ENCODE measurements around the gene RHAG. TPM values are rescaled to one million over a fixed set of nuclear protein-coding genes. Genes with fewer than 3 reads are reported as not detected.

RHAG gene
- total RNA-seq, 1 donor from 2014 or later: not detected

GRCh38 chr6:49576618-49577017 lies 60.0 kb downstream of the RHAG start:
- no peaks in the 10 kb centered on the region for H3K36me3 Mint-ChIP-seq (ENCODE audit: low read depth)
- DNase-seq (ENCODE audit: low spot score): no peak
- H3K4me1 Mint-ChIP-seq (ENCODE audit: low read depth): no peaks in the 10 kb centered on the region
- H3K27ac Mint-ChIP-seq: no peak overlapping the region
- no peaks in the 10 kb centered on the region for H3K9me3 Mint-ChIP-seq
- peaks cover 2% of the 10 kb centered on the region for H3K27me3 Mint-ChIP-seq (ENCODE audit: low read depth)
- no peak overlapping the region for H3K4me3 Mint-ChIP-seq (ENCODE audit: low read depth)
- intact Hi-C loops (cut with micrococcal nuclease): no loop called here

- H3K27me3 Mint-ChIP-seq (ENCODE audit: low read depth): no peaks in the 10 kb centered on the region
- peaks cover 2% of the 10 kb centered on the region for H3K4me1 Mint-ChIP-seq (ENCODE audit: low read depth)
- H3K27ac Mint-ChIP-seq: no peak overlapping the region
- no peaks in the 10 kb centered on the region for H3K36me3 Mint-ChIP-seq (ENCODE audit: low read depth)
- no peak for DNase-seq (ENCODE audit: low spot score)
- intact Hi-C loops (cut with micrococcal nuclease): no loop called here
- no peak overlapping the region for H3K4me3 Mint-ChIP-seq (ENCODE audit: low read depth)
- H3K9me3 Mint-ChIP-seq: no peaks in the 10 kb centered on the region
These were observed 66.1 kb downstream of the RHAG start for GRCh38 chr6:49570474-49571079.

- no peak overlapping the region for H3K4me3 Mint-ChIP-seq (ENCODE audit: low read depth)
- H3K9me3 Mint-ChIP-seq: no peaks in the 10 kb centered on the region
- H3K36me3 Mint-ChIP-seq (ENCODE audit: low read depth): no peaks in the 10 kb centered on the region
- H3K4me1 Mint-ChIP-seq (ENCODE audit: low read depth): peaks cover 2% of the 10 kb centered on the region
- intact Hi-C loops (cut with micrococcal nuclease): no loop called here
- no peak overlapping the region for H3K27ac Mint-ChIP-seq
- no peak for DNase-seq (ENCODE audit: low spot score)
- H3K27me3 Mint-ChIP-seq (ENCODE audit: low read depth): peaks cover 3% of the 10 kb centered on the region
These were observed 70.8 kb downstream of the RHAG start for GRCh38 chr6:49565855-49566254.

- H3K36me3 Mint-ChIP-seq (ENCODE audit: low read depth): no peaks in the 10 kb centered on the region
- no peak for DNase-seq (ENCODE audit: low spot score)
- H3K27me3 Mint-ChIP-seq (ENCODE audit: low read depth): peaks cover 3% of the 10 kb centered on the region
- H3K4me1 Mint-ChIP-seq (ENCODE audit: low read depth): peaks cover 2% of the 10 kb centered on the region
- intact Hi-C loops (cut with micrococcal nuclease): no loop called here
- no peaks in the 10 kb centered on the region for H3K9me3 Mint-ChIP-seq
- H3K27ac Mint-ChIP-seq: no peak overlapping the region
- H3K4me3 Mint-ChIP-seq (ENCODE audit: low read depth): no peak overlapping the region
These were observed 71.4 kb downstream of the RHAG start for GRCh38 chr6:49565261-49565660.

GRCh38 chr6:49564552-49564951 lies 72.1 kb downstream of the RHAG start:
- DNase-seq (ENCODE audit: low spot score): no peak
- Mint-ChIP-seq H3K36me3 (ENCODE audit: low read depth) (no peaks in the 10 kb centered on the region), H3K4me1 (ENCODE audit: low read depth) (peaks cover 2% of the 10 kb centered on the region), H3K4me3 (ENCODE audit: low read depth) (no peak overlapping the region), H3K9me3 (no peaks in the 10 kb centered on the region), H3K27ac (no peak overlapping the region), H3K27me3 (ENCODE audit: low read depth) (peaks cover 3% of the 10 kb centered on the region)
- intact Hi-C loops (cut with micrococcal nuclease): no loop called here

GRCh38 chr6:49563006-49563886 lies 73.4 kb downstream of the RHAG start:
- DNase-seq (ENCODE audit: low spot score): no peak
- intact Hi-C loops (cut with micrococcal nuclease): no loop called here
- H3K27me3 Mint-ChIP-seq (ENCODE audit: low read depth): peaks cover 3% of the 10 kb centered on the region
- H3K27ac Mint-ChIP-seq: no peak overlapping the region
- H3K4me3 Mint-ChIP-seq (ENCODE audit: low read depth): no peak overlapping the region
- no peaks in the 10 kb centered on the region for H3K9me3 Mint-ChIP-seq
- no peaks in the 10 kb centered on the region for H3K36me3 Mint-ChIP-seq (ENCODE audit: low read depth)
- peaks cover 2% of the 10 kb centered on the region for H3K4me1 Mint-ChIP-seq (ENCODE audit: low read depth)

- Mint-ChIP-seq H3K27me3 (ENCODE audit: low read depth) (peaks cover 1% of the 10 kb centered on the region), H3K27ac (no peak overlapping the region), H3K9me3 (no peaks in the 10 kb centered on the region), H3K36me3 (ENCODE audit: low read depth) (no peaks in the 10 kb centered on the region), H3K4me3 (ENCODE audit: low read depth) (no peak overlapping the region), H3K4me1 (ENCODE audit: low read depth) (peaks cover 5% of the 10 kb centered on the region)
- intact Hi-C loops (cut with micrococcal nuclease): no loop called here
- no peak for DNase-seq (ENCODE audit: low spot score)
These were observed 78.4 kb downstream of the RHAG start for GRCh38 chr6:49558238-49558637.

GRCh38 chr6:49557177-49557576 lies 79.5 kb downstream of the RHAG start:
- Mint-ChIP-seq H3K27me3 (ENCODE audit: low read depth) (peaks cover 1% of the 10 kb centered on the region), H3K4me3 (ENCODE audit: low read depth) (no peak overlapping the region), H3K9me3 (no peaks in the 10 kb centered on the region), H3K4me1 (ENCODE audit: low read depth) (peaks cover 5% of the 10 kb centered on the region), H3K36me3 (ENCODE audit: low read depth) (no peaks in the 10 kb centered on the region), H3K27ac (no peak overlapping the region)
- no peak for DNase-seq (ENCODE audit: low spot score)
- intact Hi-C loops (cut with micrococcal nuclease): no loop called here

GRCh38 chr6:49556429-49556837 lies 80.2 kb downstream of the RHAG start:
- no peak overlapping the region for H3K27ac Mint-ChIP-seq
- H3K4me1 Mint-ChIP-seq (ENCODE audit: low read depth): peaks cover 9% of the 10 kb centered on the region
- H3K4me3 Mint-ChIP-seq (ENCODE audit: low read depth): no peak overlapping the region
- no peaks in the 10 kb centered on the region for H3K36me3 Mint-ChIP-seq (ENCODE audit: low read depth)
- H3K9me3 Mint-ChIP-seq: no peaks in the 10 kb centered on the region
- H3K27me3 Mint-ChIP-seq (ENCODE audit: low read depth): peaks cover 3% of the 10 kb centered on the region
- intact Hi-C loops (cut with micrococcal nuclease): no loop called here
- no peak for DNase-seq (ENCODE audit: low spot score)

GRCh38 chr6:49555951-49556350 lies 80.7 kb downstream of the RHAG start:
- no peaks in the 10 kb centered on the region for H3K9me3 Mint-ChIP-seq
- no peaks in the 10 kb centered on the region for H3K36me3 Mint-ChIP-seq (ENCODE audit: low read depth)
- no peak overlapping the region for H3K4me3 Mint-ChIP-seq (ENCODE audit: low read depth)
- H3K27me3 Mint-ChIP-seq (ENCODE audit: low read depth): peaks cover 6% of the 10 kb centered on the region
- no peak for DNase-seq (ENCODE audit: low spot score)
- H3K4me1 Mint-ChIP-seq (ENCODE audit: low read depth): peaks cover 13% of the 10 kb centered on the region
- intact Hi-C loops (cut with micrococcal nuclease): no loop called here
- no peak overlapping the region for H3K27ac Mint-ChIP-seq

Other genes starting within 250 kb of the RHAG start
- 13.5 and 14.3 TPM in 2 replicates for gene MMUT, start 173.6 kb downstream of the RHAG start, total RNA-seq
- 13.9 and 14.1 TPM in 2 replicates for gene CENPQ, start 173.5 kb downstream of the RHAG start, total RNA-seq
- not detected in 2 replicates for gene GLYATL3, start 136.9 kb downstream of the RHAG start, total RNA-seq
- not detected in 2 replicates for gene C6orf141, start 86.2 kb downstream of the RHAG start, total RNA-seq
- gene CRISP2, start 76.7 kb upstream of the RHAG start, total RNA-seq: not detected in 2 replicates
- gene CRISP3, start 107.5 kb upstream of the RHAG start, total RNA-seq: not detected in 2 replicates
- gene PGK2, start 150.4 kb upstream of the RHAG start, total RNA-seq: not detected in 2 replicates
- not detected in 2 replicates for gene CRISP1, start 229.7 kb upstream of the RHAG start, total RNA-seq

Data from activated T-helper 2 cell treated with anti-CD3 and anti-CD28 coated beads, Interferon-gamma antibody, Interleukin-2, Interleukin-4, amounts not matched to agents 10 μg/mL and 5 μg/mL and 100 μg/mL, durations not matched to agents 14 hours and 24 hours and 36 hours (primary cell).